ENCODE data around the gene FRS2.
A peak's percentile ranks its signal among the peaks of the same experiment; 100 is the strongest.
"Not testable (repeated sequence)": the region's sequence is repeated elsewhere in the genome, so short reads cannot be mapped to it uniquely, and the experiment has no call there.

Gene FRS2, protein sequence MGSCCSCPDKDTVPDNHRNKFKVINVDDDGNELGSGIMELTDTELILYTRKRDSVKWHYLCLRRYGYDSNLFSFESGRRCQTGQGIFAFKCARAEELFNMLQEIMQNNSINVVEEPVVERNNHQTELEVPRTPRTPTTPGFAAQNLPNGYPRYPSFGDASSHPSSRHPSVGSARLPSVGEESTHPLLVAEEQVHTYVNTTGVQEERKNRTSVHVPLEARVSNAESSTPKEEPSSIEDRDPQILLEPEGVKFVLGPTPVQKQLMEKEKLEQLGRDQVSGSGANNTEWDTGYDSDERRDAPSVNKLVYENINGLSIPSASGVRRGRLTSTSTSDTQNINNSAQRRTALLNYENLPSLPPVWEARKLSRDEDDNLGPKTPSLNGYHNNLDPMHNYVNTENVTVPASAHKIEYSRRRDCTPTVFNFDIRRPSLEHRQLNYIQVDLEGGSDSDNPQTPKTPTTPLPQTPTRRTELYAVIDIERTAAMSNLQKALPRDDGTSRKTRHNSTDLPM

DNA sequence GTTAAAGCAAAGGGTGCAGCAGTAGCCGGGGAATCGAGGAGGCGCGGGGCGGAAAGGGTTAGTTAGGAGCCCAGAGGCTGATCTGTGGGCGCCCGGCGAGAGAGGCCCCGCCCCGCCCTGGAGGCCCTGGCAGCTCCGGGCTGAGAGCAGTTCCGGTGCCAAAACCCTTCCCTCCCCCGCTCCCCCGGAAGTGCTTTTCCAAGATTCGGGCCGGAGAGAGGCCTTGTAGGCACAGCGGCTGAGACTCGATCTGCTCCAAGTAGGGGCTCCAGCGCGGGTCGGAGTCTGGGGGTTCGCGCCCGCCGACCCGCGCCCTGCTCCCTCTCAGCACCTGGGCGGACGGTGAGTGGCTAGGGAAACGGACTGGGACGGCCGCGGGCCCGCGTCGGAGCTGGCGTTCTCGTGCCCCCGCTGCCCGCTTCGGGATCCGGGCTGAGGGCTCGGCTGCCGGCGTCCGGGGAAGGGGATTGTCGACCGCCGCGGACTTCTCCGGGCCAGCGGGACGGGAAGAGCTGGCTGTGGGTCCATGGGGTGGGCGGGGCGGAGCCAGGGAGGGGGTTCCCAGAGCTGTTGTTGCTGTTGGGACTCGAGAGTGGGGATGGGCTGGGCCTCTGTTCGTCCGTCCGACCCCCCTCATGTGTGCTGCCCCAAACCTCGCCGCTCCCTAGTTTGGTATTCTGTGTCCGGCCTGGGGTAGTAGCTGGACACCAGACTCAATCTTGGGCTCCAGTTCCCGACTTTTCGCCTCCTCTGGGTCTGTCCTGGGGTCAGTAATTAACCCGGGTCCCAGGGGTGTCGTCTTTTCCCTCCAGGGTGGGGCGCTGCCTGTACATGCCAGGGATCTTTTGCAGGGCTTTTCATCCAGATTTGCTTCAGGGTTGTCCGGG, at the start of gene FRS2:
Gene FRS2 (plus strand): TSS at position 200 of the 887 bp plus-strand sequence. CDS start 98,643 bp downstream, outside the sequence.
- DNase-seq: peak; percentile 82

DNA sequence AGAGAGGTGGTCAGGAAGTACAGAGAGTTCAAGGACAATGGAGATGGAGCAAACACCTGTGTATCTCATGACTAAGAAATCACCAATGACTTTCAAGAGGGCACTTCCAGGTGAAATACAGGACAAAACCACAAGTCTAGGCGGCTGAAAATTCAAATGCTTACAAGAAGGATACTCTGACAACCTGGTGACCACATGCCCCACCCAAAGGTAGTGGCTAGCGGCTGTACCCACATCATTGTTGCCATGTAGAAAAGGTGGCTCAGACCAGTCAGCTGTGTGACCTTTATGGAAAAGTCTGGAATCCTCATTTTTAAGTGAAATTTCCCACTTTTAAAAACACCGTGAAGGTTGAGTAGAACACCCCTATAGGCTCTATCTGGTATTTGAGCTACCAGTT, 48.6 kb upstream of the FRS2 start:
- DNase-seq: no peak

DNA sequence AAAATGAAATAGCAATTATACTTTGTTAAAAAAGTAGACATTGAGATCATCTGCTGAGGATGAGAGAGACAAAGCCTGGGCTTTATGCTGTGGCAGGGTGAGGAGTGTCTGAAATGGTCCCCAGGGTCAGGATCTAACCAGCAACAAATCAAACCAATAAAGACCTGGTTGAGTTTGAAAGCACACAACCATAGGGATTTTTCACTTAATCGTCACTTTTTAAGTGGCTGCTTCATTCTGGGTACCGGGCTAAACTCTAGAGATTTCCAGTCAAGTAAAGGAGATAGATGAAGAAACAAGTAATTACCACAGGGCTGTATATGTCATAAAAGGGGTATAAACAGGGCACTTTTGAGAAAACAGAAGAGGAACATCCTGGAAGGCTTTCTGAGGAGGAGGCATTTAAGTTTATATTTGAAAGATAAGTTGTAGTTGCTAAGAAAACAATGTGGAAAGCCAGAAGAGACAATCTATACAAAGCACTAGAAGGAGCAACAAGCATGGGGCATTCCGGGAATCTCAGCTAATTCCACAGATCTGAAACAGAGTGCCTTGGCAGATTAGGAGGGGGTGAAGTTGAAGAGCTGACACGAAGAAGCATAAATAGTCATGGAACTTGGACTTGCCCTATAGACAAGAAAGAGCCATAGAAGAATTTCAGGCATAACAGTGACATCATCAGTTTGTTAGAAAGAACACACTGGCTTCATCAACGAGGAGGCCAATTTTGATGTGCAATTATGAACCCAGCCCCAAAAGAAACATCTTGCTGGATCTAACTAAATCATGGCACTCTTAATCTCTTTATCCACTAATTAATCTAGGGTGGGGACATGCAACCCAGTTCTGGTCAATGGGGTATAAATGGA, 46.9 kb upstream of the FRS2 start:
- no peak for DNase-seq

DNA sequence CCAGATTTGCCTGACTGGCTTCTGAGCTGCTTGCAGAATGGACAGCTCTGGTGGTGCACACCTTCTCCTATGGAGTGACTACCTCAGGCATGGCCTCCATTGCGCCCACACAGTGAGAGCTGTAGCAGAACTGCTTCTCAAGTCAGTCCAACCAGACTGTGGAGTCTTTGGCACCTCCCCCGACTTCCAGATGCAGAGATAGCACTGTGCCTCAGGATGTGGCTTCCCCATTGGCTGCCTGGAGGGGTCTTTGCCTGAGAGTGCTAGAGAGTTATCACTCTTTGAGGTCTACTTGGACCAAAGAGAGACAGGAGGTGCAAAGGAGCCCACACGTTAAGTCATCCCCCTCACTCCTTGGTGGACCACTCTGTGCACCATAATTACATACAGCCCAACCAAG, 44.8 kb upstream of the FRS2 start:
- no peak for DNase-seq

DNA sequence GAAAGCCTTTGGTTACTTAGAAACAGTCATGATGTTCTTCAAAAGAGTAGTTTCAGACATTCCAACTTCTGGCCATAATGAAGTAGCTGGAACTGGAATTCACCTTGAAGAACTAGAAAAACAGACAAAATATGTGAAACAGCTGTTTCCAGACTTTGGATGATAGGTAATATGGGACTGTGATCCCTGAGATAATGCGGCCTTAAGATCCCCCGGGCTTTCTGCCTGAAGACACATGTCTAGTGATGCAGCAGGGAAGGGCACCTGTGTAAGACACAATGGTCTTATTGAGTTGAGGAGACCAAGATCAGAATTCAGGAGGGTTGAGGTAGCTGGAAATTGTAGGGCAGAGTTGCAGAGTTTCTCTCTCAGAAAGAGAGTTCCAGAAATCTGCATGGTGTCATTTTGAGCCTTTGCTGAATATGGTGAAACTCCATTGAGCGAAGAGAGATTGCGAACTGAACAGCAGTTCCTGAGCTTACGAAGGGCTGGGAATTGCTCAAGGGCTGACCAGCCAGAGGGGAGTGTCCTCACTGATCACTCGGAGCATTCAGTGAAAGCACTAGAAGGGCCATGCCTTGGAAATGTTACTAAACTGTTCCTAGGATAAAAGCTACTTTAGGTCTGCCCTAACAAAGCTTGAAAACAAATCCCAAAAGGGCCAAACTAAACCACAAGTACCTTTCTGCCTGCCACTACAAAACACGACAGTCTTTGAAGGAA, 41.7 kb upstream of the FRS2 start:
- no peak for DNase-seq

DNA sequence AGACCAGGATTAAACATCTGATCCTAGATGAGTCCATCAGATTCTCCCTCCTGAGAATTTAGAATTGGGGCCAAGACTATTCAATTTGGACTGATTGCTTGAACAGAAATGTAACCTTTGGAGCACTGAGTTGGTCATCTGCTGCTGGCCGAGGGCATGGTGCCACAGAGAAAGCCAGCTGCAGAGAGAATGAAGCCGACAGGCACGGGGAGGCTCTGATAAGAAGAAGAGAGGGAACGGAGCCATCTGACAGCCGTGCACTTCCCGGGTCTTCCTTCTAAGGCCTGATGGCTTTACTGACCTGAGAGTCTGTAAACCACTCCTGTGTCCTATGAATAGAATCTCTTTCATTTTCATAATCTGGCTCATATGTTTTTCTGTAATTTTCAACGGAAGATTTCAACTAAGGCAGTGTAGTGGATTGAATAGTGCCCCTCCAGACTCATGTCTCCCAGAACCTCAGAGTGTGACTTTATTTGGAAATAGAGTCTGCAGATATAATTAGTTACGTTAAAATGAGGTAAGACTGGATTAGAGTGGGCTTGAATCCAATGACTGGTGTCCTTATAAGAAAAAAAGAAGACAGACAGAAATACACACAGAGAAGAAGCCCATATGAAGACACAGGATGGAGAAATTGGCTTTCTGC, 39.1 kb upstream of the FRS2 start:
- DNase-seq: no peak

DNA sequence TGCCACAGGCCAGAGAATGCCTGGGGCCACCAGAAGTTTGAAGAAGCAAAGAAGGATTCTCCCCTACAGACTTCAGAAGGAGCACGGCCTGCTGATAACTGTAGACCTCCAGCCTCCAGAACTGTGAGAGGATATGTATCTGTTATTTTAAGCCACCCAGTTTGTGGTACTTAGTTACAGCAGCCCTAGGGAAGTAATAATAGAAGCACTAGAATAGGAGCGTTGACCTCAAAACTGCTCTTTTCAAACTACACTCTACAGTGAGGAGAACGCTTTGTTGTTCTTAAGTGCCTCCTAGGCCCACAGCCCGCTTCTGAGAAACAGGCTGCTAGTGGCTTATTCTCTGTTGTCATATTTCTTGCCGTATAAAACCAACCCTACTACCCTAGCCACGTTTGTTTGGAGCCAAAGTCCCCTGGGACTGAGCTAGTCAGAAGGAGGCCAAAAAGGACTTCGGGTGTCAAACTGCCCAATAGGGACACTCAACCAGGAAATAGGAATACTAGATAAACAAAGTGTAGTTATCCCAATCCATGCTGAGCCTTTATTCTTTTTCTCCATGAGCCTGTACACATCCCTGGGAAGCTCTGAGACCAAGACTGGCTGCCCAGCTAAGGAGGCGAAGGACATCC, 38.5 kb upstream of the FRS2 start:
- DNase-seq: no peak

DNA sequence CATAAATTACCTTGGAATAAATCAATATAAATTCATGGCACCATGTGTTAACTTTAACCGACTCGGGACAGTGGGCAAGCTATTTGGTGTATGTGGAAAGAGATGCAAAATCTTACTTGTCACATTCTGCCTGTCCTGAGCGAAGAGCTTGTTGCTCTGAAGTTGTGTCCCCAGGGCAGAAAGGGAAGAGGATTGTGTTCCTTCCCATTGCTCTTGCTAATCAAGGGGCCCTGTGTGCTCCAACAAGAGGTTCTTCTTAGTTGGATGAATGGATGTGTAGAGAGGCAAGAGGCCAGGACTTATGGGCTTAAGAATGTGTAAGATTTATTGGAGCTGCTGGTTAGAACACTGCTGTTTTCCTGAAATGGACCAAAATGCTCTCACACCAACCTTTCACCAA, 36.5 kb upstream of the FRS2 start:
- no peak for DNase-seq

DNA sequence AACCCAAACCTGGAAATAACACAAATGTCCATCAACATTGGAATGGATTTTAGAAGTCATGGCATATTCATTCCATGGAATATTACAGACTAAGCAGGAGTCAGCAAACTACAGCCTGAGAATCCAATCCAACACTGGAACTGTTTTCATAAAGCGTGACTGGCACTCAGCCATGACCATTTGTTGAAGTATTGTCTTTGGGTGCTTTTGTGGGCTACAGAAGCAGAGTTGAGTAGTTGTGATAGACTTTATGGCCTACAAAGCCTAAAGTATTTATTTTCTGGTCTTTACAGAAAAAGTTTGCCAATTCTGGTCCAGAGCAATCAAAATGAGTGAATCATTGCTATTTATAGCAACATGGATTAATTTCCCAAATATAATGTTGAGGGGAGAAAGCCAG, 34.5 kb upstream of the FRS2 start:
- DNase-seq: no peak

DNA sequence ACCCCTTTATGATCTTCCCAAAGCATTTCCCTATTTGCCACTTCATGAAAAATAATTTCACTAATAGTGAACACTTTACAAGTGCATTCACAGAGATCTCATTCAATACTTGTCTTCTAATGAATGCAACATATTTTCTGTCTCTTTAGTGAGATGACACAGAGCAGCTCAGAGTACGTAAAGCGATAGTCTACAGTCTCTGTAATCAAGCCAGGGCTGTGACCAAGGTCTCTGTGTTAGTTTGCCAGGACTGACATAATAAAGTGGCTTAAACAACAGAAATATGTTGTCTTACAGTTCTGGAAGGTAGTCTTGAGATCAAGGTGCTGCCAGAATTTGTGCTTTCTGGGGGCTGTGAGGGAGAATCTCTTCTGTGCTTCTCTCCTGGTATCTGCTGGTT, 33.1 kb upstream of the FRS2 start:
- DNase-seq: no peak

DNA sequence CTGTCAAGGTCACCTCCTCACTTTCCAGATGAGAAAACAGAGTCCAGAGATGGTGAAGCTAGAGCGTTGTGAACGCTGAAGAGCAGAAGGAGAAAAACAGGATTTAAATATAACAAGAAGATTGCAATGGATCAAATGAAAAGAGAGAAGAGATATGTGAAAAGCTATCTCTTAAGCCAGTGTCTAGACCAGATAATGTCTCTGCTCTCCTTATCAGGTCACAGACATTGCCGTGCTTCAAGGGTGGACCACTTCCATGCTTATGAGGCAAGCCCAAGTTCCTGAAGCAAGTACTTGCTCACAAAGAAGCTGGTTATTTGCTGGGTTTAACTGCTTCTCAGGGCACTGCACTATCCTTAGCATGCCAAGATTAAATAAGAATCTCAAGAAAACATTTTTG, 31.6 kb upstream of the FRS2 start:
- no peak for DNase-seq

DNA sequence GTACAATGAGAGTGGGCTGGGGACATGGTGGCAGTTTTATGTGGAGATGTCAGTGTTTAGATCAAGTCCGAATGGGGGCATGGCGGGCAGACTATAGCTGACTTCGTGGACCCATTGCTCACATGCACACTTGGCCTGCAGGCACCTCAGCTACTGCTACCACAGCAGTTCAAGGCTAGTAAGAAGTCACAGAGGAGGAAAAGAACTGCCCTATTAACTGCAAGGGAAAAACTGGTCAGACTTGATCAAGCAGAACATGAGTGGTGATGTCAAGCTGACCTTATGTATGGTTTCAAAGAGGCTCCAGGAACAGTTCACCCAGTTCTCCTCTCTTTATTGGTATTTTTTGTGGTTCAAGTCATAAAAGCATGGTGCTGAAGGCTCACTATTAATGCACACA, 30.2 kb upstream of the FRS2 start:
- no peak for DNase-seq

DNA sequence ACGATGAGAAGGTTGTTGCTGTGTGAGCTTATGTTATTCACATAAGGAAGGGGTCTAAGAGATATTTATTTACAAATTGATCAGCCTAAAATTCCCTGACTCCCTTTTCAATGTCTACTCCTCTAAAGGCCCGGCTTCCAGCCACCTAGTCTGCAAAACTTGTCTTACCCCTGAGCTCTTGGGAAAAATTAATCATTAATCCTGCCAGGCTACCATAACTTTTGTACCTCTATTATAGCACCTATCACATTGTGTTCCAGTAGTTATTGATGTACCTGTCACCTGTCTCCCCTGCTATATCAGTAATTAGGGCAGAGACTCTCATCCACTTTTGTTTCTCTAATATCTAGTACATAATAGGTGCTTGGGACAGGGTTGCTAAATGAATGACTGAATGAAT, 29.3 kb upstream of the FRS2 start:
- DNase-seq: no peak

DNA sequence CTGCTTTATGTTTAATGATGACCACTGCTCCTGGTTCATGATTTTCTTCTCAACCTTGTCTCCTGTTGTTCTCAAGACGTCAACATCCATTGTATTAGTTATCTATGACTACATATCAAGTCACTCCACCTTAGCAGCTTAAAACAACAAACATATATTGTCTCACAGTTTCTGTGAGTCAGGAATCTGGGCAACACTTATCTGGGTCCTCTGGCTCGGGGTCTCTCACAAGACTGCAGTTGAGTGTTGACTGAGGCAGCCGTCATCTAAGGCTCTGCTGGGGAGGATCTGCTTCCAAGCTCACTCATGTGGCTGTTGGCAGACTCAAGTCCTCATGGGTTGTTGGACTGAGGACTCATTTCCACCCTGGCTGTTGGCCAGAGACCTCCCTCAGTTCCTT, 27.3 kb upstream of the FRS2 start:
- DNase-seq: no peak

DNA sequence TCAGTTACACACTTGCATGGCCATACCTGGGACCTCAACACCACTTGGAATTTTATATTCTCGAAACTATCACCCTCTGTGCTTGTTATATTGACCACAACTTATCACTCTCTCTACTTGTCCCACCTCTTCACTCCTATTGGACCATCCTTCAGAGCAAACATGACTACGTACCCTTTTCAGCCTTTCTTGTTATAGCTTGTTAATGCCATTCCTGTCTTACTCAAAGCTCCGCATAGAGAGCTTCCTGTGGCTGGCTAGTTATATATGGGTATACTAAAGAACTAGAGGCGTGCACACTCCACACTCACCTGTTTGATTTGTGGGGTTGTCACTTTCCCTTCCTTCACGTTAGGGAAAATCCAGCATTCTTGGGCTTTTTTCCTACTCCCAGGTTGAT, 26.3 kb upstream of the FRS2 start:
- no peak for DNase-seq

DNA sequence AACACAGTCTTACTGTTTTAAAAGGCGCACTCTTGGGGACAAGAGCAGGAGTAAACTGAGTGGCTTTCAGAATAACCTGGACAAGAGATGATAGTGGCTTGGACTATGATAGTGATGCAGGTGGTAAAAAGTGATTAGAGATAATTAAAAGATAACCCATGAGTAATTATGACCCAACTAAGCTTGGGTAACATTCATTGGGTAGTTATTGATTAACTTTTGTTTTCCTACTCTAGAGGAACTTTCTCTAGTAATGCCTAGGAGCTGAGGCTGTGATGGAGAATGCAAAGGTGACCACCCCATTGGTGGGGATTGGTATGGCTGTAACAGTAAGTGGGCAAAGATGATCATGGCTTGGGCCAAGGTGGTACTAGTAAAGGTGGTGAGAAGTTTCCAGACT, 22.3 kb upstream of the FRS2 start:
- DNase-seq: no peak

DNA sequence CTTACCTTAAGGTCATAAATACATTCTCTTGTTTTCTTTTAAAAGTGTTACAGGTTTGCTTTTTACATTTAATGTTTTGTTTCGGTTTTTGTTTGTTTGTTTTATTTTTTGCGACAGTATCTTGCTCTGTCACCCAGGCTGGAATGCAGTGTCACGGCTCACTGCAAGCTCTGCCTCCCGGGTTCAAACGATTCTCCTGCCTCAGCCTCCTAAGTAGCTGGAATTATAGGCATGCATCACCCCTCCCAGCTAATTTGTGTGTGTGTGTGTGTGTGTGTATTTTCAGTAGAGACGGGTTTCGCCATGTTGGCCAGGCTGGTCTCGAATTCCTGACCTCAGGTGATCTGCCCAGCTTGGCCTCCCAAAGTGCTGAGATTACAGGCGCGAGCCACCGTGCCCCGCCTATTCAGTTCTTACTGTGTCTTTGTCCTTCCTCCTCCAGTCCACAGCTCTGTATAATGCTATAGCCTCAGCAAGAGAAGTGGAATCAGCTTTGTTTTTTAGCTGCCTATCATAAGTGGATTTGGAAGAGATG, 17.5 kb upstream of the FRS2 start:
- DNase-seq: not testable (repeated sequence)

DNA sequence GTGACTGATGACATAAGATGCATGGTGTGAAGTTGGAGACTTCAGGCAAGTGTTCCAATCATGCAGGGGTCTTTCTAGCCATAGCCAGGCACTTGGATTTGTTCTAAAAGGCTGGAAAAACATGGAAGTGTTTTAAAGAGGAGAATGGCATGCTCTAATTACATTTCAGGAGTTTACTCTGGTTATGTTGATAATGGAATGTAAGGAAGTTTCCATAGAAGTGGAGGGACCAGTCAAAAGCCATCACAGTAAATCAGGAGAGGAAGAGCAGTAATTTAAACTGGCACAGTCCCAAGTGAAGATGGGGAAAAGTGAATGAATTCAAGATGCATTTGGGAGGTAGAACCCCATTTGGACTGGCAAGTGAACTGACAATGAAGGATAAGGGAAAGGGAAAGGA, 13.9 kb upstream of the FRS2 start:
- no peak for DNase-seq

DNA sequence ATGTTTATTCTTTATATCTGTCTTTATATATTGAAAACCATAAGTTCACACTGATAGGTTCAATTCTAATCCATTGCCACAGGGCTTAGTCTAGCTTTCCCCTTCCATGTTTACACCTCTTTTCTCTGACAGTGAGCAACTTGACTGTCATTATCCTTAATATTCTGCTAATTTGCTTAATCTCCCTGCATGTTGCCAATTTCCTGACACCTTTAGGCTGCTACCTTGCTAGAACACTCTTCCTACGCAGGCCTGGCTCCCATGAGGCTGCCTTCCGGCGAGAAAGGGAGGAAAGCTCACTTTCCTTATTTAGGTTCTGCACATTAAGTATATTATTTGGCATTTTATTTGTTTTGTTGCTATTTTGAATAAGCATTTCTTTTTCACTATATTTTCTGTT, 12.8 kb upstream of the FRS2 start:
- no peak for DNase-seq

DNA sequence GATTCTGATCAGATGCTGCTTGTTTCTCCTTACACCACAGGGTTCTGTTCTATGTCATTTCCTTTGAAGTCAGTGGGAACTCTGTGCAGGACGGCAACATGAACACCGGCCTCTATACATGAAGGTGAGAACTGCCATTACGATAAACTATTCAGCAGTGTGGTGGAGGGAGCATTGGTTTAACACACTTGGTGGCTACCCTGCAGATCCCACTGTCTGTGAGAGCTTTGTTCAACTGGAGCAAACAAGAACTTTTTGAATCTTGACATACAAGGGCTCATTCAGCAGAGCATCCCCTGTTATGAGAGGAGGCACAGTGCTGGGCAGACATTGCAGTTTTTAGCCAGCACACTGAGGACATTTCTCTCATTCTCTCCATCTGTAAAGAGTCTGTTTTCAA, 10.7 kb upstream of the FRS2 start:
- no peak for DNase-seq

DNA sequence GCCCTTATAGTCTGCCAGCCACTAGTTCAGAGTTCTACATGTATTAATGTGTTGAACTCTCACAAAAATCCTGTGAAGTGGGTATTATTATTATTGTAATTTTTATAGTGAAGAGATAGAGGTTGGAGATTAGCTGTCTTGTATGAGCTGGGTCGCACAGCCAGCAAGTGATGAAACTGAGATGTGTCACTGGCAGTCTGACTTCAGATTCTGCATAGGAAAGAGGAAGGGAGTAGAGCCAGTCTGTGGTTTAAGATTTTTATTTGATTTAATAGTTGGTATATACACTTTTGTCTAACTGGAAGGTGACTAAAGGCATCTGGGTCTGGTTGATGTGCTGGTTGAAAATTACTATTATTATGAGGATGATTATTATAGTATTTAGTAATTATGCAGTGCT, 5.8 kb upstream of the FRS2 start:
- DNase-seq: no peak
